GM12878 (cell line): ENCODE data around the gene SLC10A2.
"Not testable (repeated sequence)": the region's sequence is repeated elsewhere in the genome, so short reads cannot be mapped to it uniquely, and the experiment has no call there.

Experiments used
- FOS ChIP-seq: IDR thresholded peaks from 3 replicates; pipeline ENCODE4 v1.6.1; 2011; ENCODE audit warnings: borderline replicate concordance; ENCODE audit not compliant: insufficient read length; ENCODE audit errors: extremely low read depth
- NFXL1 ChIP-seq: fragments of 450-650 bp; IDR thresholded peaks from 2 replicates; pipeline ENCODE4 v1.6.1; 2017; ENCODE audit warnings: antibody characterized with exemption, mild to moderate bottlenecking, borderline replicate concordance
- NFYB ChIP-seq: IDR thresholded peaks from 2 replicates; pipeline ENCODE4 v1.6.1; 2011; ENCODE audit warnings: low read depth, mild to moderate bottlenecking, low read length, improper control_type of control experiment, moderate library complexity; ENCODE audit not compliant: insufficient read depth
- POLR2AphosphoS5 ChIP-seq: IDR thresholded peaks from 2 replicates; pipeline ENCODE4 v1.6.1; 2011; ENCODE audit warnings: mild to moderate bottlenecking, low read length, inconsistent platforms
- RFX5 ChIP-seq: IDR thresholded peaks from 2 replicates; pipeline ENCODE4 v1.6.1; 2011; ENCODE audit warnings: low read depth, low read length, improper control_type of control experiment
- SIX5 ChIP-seq: IDR thresholded peaks from 2 replicates; pipeline ENCODE4 v1.6.1; 2011; ENCODE audit warnings: mild to moderate bottlenecking, low read depth, low read length, moderate library complexity; ENCODE audit not compliant: severe bottlenecking
- SMAD1 ChIP-seq: fragments of 450-650 bp; IDR thresholded peaks from 2 replicates; pipeline ENCODE4 v1.6.1; 2018; ENCODE audit warnings: mild to moderate bottlenecking, low read depth; ENCODE audit not compliant: partially characterized antibody
- TF ChIP-seq, protein P1 (sequence below): IDR thresholded peaks from 2 replicates; pipeline ENCODE4 v1.6.1; 2012; ENCODE audit warnings: low read depth, low read length, improper control_type of control experiment
- TF ChIP-seq, protein P2 (sequence below): IDR thresholded peaks from 2 replicates; pipeline ENCODE4 v1.6.1; 2012; ENCODE audit warnings: mild to moderate bottlenecking, low read depth, low read length
- TF ChIP-seq, protein P3 (sequence below), 3 experiments: IDR thresholded peaks in 2 of 3; conservative IDR thresholded peaks in 1 of 3; 2 replicates each; pipeline ENCODE4 v1.5.1; 2011; ENCODE audit warnings: low read depth in 3 of 3, low read length in 3 of 3, mild to moderate bottlenecking in 3 of 3, control low read depth in 2 of 3, moderate library complexity in 2 of 3, inconsistent platforms in 1 of 3, mixed read lengths in 1 of 3; ENCODE audit not compliant: control insufficient read depth in 2 of 3, insufficient read depth in 1 of 3; ENCODE audit errors: extremely low read depth in 1 of 3

DNA sequence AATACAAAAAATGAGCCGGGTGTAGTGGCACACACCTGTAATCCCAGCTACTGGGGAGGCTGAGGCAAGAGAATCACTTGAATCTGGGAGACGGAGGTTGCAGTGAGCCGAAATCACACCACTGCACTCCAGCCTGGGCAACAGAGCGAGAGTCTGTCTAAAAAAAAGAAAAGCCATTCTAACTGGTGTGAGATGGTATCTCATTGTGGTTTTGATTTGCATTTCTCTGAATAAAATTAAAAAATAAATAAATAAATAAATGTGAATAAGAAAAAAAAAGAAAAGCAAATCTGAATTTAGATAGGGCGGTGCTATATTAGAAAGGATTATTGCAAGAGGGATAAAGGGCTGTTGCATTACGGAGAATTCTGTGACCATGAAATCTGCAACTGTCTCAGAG, 37.2 kb upstream of the SLC10A2 start:
- TF ChIP-seq, protein P1, sequence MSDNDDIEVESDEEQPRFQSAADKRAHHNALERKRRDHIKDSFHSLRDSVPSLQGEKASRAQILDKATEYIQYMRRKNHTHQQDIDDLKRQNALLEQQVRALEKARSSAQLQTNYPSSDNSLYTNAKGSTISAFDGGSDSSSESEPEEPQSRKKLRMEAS: not testable (repeated sequence)
- not testable (repeated sequence) for TF ChIP-seq SIX5, FOS, RFX5, NFYB, POLR2AphosphoS5, NFXL1, SMAD1
- TF ChIP-seq, protein P2, sequence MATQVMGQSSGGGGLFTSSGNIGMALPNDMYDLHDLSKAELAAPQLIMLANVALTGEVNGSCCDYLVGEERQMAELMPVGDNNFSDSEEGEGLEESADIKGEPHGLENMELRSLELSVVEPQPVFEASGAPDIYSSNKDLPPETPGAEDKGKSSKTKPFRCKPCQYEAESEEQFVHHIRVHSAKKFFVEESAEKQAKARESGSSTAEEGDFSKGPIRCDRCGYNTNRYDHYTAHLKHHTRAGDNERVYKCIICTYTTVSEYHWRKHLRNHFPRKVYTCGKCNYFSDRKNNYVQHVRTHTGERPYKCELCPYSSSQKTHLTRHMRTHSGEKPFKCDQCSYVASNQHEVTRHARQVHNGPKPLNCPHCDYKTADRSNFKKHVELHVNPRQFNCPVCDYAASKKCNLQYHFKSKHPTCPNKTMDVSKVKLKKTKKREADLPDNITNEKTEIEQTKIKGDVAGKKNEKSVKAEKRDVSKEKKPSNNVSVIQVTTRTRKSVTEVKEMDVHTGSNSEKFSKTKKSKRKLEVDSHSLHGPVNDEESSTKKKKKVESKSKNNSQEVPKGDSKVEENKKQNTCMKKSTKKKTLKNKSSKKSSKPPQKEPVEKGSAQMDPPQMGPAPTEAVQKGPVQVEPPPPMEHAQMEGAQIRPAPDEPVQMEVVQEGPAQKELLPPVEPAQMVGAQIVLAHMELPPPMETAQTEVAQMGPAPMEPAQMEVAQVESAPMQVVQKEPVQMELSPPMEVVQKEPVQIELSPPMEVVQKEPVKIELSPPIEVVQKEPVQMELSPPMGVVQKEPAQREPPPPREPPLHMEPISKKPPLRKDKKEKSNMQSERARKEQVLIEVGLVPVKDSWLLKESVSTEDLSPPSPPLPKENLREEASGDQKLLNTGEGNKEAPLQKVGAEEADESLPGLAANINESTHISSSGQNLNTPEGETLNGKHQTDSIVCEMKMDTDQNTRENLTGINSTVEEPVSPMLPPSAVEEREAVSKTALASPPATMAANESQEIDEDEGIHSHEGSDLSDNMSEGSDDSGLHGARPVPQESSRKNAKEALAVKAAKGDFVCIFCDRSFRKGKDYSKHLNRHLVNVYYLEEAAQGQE: not testable (repeated sequence)
- TF ChIP-seq, protein P3, sequence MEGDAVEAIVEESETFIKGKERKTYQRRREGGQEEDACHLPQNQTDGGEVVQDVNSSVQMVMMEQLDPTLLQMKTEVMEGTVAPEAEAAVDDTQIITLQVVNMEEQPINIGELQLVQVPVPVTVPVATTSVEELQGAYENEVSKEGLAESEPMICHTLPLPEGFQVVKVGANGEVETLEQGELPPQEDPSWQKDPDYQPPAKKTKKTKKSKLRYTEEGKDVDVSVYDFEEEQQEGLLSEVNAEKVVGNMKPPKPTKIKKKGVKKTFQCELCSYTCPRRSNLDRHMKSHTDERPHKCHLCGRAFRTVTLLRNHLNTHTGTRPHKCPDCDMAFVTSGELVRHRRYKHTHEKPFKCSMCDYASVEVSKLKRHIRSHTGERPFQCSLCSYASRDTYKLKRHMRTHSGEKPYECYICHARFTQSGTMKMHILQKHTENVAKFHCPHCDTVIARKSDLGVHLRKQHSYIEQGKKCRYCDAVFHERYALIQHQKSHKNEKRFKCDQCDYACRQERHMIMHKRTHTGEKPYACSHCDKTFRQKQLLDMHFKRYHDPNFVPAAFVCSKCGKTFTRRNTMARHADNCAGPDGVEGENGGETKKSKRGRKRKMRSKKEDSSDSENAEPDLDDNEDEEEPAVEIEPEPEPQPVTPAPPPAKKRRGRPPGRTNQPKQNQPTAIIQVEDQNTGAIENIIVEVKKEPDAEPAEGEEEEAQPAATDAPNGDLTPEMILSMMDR (IDR thresholded peaks at IDR 0.05 in 2 of 3, conservative IDR thresholded peaks at IDR 0.05 in 1 of 3; ENCODE audit: control insufficient read depth in 2 of 3, extremely low read depth in 1 of 3, insufficient read depth in 1 of 3, low read depth in 3 of 3, low read length in 3 of 3): not testable (repeated sequence)
